A673 (cell line): ENCODE measurements around the gene RNF180. TPM values are rescaled to one million over a fixed set of nuclear protein-coding genes. Genes with fewer than 3 reads are reported as not detected.

Experiments
- BruUV-seq: library from RNA; stranded (reverse); fragments of 400-500 nt; replicated peaks from 2 replicates; lab custom pipeline; 2021; lab: Mats Ljungman, UMichigan
- CTCF ChIA-PET: fragments of 300-600 bp; sonication (Branson Sonifier 250); formaldehyde crosslinking; loops from one replicate; lab custom pipeline; 2022; ENCODE audit warnings: antibody characterized with exemption; lab: Charles Lee
- POLR2A ChIA-PET: fragments of 300-600 bp; sonication (Branson Sonifier 250); formaldehyde crosslinking; loops from one replicate; lab custom pipeline; 2022; ENCODE audit warnings: antibody characterized with exemption; ENCODE audit not compliant: low non-redundant PET; lab: Charles Lee
- DNase-seq: peaks from one replicate; pipeline ENCODE4 v3.0.0-alpha.2; 2015; ENCODE audit warnings: low spot score
- H3K27ac ChIP-seq: fragments of 200-600 bp; sonication (generic); 2 replicates; pipeline ENCODE4 v1.5.1; 2016; ENCODE audit warnings: mixed run types, low read depth, mild to moderate bottlenecking, mixed read lengths, antibody characterized with exemption, low read length; ENCODE audit not compliant: poor library complexity, severe bottlenecking
- H3K27me3 ChIP-seq: fragments of 200-600 bp; sonication (generic); replicated peaks from 2 replicates; pipeline ENCODE4 v1.6.1; 2017; ENCODE audit warnings: mixed run types, low read depth, mild to moderate bottlenecking, mixed read lengths, antibody characterized with exemption, low read length; ENCODE audit not compliant: insufficient read depth, poor library complexity
- H3K36me3 ChIP-seq: fragments of 200-600 bp; sonication (generic); 2 replicates; pipeline ENCODE4 v1.6.1; 2016; ENCODE audit warnings: mixed run types, mild to moderate bottlenecking, mixed read lengths, antibody characterized with exemption, low read length; ENCODE audit not compliant: insufficient read depth, poor library complexity, severe bottlenecking
- H3K4me1 ChIP-seq: fragments of 200-600 bp; sonication (generic); 2 replicates; pipeline ENCODE4 v1.6.1; 2017; ENCODE audit warnings: mixed run types, mild to moderate bottlenecking, mixed read lengths, antibody characterized with exemption, low read length; ENCODE audit not compliant: insufficient read depth, poor library complexity, severe bottlenecking
- H3K4me3 ChIP-seq: fragments of 200-600 bp; sonication (generic); 2 replicates; pipeline ENCODE4 v1.5.1; 2016; ENCODE audit warnings: low read depth, mixed run types, mild to moderate bottlenecking, mixed read lengths, low read length; ENCODE audit not compliant: poor library complexity, severe bottlenecking
- H3K9me3 ChIP-seq: fragments of 200-600 bp; sonication (generic); 2 replicates; pipeline ENCODE4 v1.6.1; 2016; ENCODE audit warnings: mixed run types, low read depth, mild to moderate bottlenecking, mixed read lengths, antibody characterized with exemption, low read length; ENCODE audit not compliant: poor library complexity, severe bottlenecking
- EZH2 ChIP-seq: fragments of 200-600 bp; sonication (generic); IDR thresholded peaks from 2 replicates; pipeline ENCODE4 v1.6.1; 2017; ENCODE audit warnings: borderline replicate concordance, low read depth, mild to moderate bottlenecking, mixed read lengths, antibody characterized with exemption, low read length; ENCODE audit not compliant: poor library complexity, severe bottlenecking
- intact Hi-C: fragments of 100-400 bp; cut with micrococcal nuclease; formaldehyde crosslinking; loops from one replicate; pipeline ENCODE4 v1.10.0; 2022; ENCODE audit not compliant: unreplicated experiment
- total RNA-seq: library from RNA; stranded (reverse); gene quantifications from 2 replicates; pipeline ENCODE4 v1.2.3, GENCODE V29; 2021
- TF ChIP-seq, protein P1 (sequence below): fragments of 300-800, 200-600 bp; sonication (generic); conservative IDR thresholded peaks from 2 replicates; pipeline ENCODE4 v1.5.1; 2017; ENCODE audit warnings: low read depth, mild to moderate bottlenecking, antibody characterized with exemption, low read length, moderate library complexity, mixed read lengths

The RNF180 gene
- total RNA-seq, 1 experiment from 2014 or later = 0.67 TPM

DNA sequence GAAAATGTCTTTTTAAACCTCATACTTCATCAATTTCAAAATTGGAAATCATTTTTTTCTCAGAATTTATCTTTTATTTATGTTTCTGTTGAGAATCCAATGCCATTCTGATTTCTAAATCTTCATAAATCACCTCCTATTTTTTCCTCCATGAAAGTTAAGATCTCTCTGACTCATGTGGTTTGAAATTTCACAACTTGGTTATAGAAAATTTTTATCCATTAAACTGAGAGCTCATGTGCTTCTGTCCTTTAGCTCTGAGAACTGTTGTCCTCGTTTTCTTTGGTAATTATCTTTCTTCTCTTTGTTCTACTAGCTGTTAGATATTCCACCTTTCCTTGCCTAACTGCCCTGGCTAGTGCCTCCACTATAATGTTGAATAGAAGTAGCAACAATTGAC, 1.5 kb upstream of the RNF180 start:
- peaks cover 4% of the 10 kb centered on the region for H3K4me1 ChIP-seq
- CTCF ChIA-PET = no interaction called here
- peaks cover 70% of the 10 kb centered on the region for H3K27me3 ChIP-seq

GRCh38 chr5:64165160-64165499, 513 bp upstream of the RNF180 start:
- intact Hi-C loops = no loop called here
- ChIA-PET CTCF (no interaction called here), POLR2A (no interaction called here)
- Histone ChIP-seq H3K27ac (no peak overlapping the region), H3K36me3 (no peaks in the 10 kb centered on the region), H3K27me3 (peaks cover 75% of the 10 kb centered on the region), H3K4me3 (peak overlapping the region; percentile 53), H3K4me1 (peaks cover 4% of the 10 kb centered on the region), H3K9me3 (no peaks in the 10 kb centered on the region)
- no peak for TF ChIP-seq EZH2
- TF ChIP-seq, protein P1, sequence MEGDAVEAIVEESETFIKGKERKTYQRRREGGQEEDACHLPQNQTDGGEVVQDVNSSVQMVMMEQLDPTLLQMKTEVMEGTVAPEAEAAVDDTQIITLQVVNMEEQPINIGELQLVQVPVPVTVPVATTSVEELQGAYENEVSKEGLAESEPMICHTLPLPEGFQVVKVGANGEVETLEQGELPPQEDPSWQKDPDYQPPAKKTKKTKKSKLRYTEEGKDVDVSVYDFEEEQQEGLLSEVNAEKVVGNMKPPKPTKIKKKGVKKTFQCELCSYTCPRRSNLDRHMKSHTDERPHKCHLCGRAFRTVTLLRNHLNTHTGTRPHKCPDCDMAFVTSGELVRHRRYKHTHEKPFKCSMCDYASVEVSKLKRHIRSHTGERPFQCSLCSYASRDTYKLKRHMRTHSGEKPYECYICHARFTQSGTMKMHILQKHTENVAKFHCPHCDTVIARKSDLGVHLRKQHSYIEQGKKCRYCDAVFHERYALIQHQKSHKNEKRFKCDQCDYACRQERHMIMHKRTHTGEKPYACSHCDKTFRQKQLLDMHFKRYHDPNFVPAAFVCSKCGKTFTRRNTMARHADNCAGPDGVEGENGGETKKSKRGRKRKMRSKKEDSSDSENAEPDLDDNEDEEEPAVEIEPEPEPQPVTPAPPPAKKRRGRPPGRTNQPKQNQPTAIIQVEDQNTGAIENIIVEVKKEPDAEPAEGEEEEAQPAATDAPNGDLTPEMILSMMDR = no peak
- no TSS peak for BruUV-seq
- DNase-seq = no peak

More for the DNA sequence above, 1.5 kb upstream of the RNF180 start:
- POLR2A ChIA-PET = no interaction called here
- no peaks in the 10 kb centered on the region for H3K9me3 ChIP-seq
- no peak overlapping the region for H3K4me3 ChIP-seq
- no peak overlapping the region for H3K27ac ChIP-seq
- intact Hi-C loops = no loop called here
- no peaks in the 10 kb centered on the region for H3K36me3 ChIP-seq
- DNase-seq = no peak
- BruUV-seq = no TSS peak
- TF ChIP-seq EZH2 = no peak
- TF ChIP-seq, protein P1 = no peak

DNA sequence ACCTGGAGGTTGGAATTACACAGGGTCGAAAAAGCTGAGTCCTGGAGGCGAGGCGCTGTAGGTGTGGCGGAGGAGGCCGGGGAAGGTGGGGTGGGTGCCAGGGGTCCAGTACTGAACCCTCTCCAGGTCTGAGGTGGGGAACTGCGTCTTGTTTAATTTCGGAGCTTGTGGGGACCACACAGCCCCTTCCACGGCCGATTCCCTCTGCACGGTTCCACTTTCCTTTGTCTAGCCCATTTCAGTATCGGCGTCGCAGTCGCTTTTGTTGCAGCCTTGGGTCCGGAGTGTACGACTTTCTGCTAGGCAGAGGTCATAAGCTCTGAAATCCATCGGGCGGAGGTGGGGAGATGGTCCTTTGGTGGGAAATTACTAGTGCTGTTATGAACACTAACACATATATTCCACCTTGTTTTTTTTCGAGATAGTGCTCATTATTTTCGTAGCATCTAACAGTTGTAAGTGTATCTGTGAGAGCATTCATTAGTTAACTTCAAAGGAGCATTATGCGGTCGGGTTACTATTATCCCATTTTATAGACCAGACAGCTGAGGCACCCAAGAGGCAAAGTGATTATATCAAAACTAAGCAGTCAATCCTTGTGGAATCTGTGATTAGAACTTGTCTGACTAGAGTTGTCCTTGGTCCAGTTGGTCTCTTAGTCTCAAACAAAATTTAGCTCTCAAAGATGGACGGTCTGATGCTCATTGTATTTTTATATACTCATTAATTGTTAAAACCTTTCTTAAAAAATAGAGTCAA, 737 bp downstream of the RNF180 start:
- Histone ChIP-seq H3K27me3 (peaks cover 75% of the 10 kb centered on the region), H3K36me3 (no peaks in the 10 kb centered on the region), H3K27ac (no peak overlapping the region), H3K4me3 (peak overlapping the region; percentile 53), H3K4me1 (peaks cover 4% of the 10 kb centered on the region), H3K9me3 (no peaks in the 10 kb centered on the region)
- CTCF ChIA-PET = no interaction called here
- intact Hi-C loops = no loop called here
- POLR2A ChIA-PET = no interaction called here
- TF ChIP-seq, protein P1 = no peak
- peak; percentile 66 for TF ChIP-seq EZH2
- BruUV-seq = no TSS peak
- DNase-seq = no peak
